ENCODE results near the gene SP100.
A peak's percentile ranks its signal among the peaks of the same experiment; 100 is the strongest.

Gene SP100

DNA sequence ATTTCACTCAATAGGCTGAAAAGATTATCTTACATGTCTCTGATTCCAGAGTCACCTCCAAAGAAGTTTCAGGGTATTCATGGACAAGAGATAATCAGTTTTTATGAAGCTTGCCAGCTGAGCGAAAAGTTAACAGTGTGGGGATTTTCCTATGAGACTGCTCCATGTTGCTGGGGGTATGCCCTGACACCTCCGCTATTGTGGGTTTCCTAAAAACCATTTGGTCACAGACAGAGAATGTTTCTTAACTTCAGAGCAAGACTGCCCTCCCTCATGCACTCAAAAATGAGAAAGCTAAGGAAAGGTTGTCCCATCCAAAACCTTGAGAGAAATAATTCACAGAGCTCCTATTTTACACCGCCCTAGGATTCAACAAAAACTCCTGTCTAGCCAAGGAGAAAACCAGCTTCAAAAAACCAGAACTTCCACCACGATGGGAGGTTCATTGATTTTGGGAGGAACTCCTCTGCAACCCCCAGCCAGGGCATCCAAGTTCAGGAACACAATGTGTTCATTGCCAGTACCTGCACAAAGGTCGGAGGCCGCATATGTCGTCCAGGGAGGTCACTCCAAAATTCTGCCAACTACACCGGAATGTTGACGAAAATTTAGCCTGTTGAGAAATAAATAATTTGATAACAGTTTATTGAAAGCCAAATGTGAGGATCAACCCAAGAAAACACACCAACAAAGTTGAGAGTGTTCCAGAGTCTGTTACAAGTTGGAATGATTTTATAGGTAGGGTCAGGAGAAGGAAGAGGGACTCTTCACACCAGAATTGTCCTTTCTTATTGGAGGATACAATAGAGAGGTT, 104.3 kb downstream of the SP100 start:
- DNase-seq (ENCODE audit: extremely low spot score): no peak
- TF ChIP-seq, protein P1, sequence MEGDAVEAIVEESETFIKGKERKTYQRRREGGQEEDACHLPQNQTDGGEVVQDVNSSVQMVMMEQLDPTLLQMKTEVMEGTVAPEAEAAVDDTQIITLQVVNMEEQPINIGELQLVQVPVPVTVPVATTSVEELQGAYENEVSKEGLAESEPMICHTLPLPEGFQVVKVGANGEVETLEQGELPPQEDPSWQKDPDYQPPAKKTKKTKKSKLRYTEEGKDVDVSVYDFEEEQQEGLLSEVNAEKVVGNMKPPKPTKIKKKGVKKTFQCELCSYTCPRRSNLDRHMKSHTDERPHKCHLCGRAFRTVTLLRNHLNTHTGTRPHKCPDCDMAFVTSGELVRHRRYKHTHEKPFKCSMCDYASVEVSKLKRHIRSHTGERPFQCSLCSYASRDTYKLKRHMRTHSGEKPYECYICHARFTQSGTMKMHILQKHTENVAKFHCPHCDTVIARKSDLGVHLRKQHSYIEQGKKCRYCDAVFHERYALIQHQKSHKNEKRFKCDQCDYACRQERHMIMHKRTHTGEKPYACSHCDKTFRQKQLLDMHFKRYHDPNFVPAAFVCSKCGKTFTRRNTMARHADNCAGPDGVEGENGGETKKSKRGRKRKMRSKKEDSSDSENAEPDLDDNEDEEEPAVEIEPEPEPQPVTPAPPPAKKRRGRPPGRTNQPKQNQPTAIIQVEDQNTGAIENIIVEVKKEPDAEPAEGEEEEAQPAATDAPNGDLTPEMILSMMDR (IDR thresholded peaks at IDR 0.05; ENCODE audit: control extremely low read depth, extremely low read depth, low read depth, missing control alignments): no peak
- POLR2A ChIA-PET: no interaction called here
- CTCF ChIA-PET: interaction anchor here (1.1 to 1.3 kb wide), 2 partner anchors 10 to 21 kb away, joined by 3 read pairs; no protein-coding TSS in a partner anchor

DNA sequence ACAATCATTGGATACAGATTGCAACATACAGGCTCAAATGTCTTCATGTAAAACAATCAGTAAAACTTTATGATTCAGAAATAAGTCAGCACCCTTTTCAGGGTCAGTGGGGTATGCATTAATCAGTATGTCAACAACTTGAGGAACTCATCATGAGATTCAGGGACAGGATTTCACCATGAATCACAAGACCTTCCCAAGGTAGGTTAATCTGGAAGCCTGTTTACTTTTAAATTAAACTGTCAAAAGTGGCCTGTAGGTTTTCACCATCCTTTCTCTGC, 104.8 kb downstream of the SP100 start:
- ChIA-PET POLR2A (no interaction called here), CTCF (no interaction called here)
- no peak for DNase-seq (ENCODE audit: extremely low spot score)
- TF ChIP-seq, protein P1 (IDR thresholded peaks at IDR 0.05; ENCODE audit: control extremely low read depth, extremely low read depth, low read depth, missing control alignments): no peak

DNA sequence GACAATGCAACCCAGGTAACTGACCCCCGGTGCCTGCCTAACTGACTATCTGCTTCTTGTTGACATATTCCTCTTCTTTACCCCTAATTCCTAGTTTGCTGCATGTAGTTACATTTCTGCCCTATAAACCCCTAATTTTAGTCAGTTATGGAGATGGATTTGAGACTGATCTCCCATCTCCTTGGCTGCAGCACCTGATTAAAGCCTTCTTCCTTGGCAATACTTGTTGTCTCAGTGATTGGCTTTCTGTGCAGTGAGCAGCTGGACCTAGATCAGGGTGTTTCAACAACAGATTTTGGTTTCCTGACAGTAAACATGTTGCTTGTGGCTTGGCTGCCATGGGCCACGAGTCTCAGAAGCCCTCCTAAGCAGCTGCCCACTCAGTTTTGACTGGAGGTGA, 105.4 kb downstream of the SP100 start:
- CTCF ChIA-PET: no interaction called here

DNA sequence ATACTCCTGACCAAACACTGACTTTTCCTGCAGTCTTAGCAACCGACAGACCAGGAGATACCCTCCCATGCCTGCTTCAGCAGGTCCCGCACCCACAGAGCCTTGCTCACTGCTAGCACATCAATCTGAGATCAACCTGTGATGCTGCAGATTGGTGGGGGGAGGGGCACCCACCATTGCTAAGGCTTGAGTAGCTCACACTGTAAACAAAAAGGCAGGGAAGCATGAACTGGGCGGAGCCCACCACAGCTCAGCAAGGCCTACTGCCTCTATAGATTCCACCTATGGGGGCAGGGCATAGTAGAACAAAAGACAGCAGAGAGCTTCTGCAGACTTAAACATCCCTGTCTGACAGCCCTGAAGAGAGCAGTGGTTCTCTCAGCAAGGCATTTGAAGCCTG, 109.7 kb downstream of the SP100 start:
- no peak for DNase-seq (ENCODE audit: extremely low spot score)
- TF ChIP-seq, protein P1 (IDR thresholded peaks at IDR 0.05; ENCODE audit: control extremely low read depth, extremely low read depth, low read depth, missing control alignments): no peak
- CTCF ChIA-PET: interaction anchor here (0.7 to 0.8 kb wide), 2 partner anchors 12 to 298 kb away, joined by 3 read pairs; no protein-coding TSS in a partner anchor
- POLR2A ChIA-PET: no interaction called here

More for the DNA sequence above, 105.4 kb downstream of the SP100 start:
- no peak for DNase-seq (ENCODE audit: extremely low spot score)
- POLR2A ChIA-PET: no interaction called here
- TF ChIP-seq, protein P1 (IDR thresholded peaks at IDR 0.05; ENCODE audit: control extremely low read depth, extremely low read depth, low read depth, missing control alignments): no peak

- peak; percentile 61 for DNase-seq (ENCODE audit: extremely low spot score)
- TF ChIP-seq, protein P1 (IDR thresholded peaks at IDR 0.05; ENCODE audit: control extremely low read depth, extremely low read depth, low read depth, missing control alignments): no peak
- ChIA-PET CTCF (interaction anchor here (0.9 to 1.6 kb wide), 5 partner anchors 12 to 73 kb away, joined by 3 to 11 read pairs (median 3); no protein-coding TSS in a partner anchor), POLR2A (no interaction called here)
These were observed 121.6 kb downstream of the SP100 start for GRCh38 chr2:230537531-230537976.

- TF ChIP-seq, protein P1 (IDR thresholded peaks at IDR 0.05; ENCODE audit: control extremely low read depth, extremely low read depth, low read depth, missing control alignments): no peak
- ChIA-PET CTCF (no interaction called here), POLR2A (no interaction called here)
- no peak for DNase-seq (ENCODE audit: extremely low spot score)
These were observed 124.3 kb downstream of the SP100 start for GRCh38 chr2:230540332-230540731.

Data from GM10248 (cell line).